Measurements from ENCODE around the gene FAM168B. TPM values are rescaled to one million over a fixed set of nuclear protein-coding genes. Genes with fewer than 3 reads are reported as not detected.

The FAM168B gene
- total and polyA plus RNA-seq, 10 of the 15 experiments (the other 5 are each of a cell fraction or from before 2014, with no cell fraction given) = 3.5 to 77.3 (median 45.9) TPM

DNA sequence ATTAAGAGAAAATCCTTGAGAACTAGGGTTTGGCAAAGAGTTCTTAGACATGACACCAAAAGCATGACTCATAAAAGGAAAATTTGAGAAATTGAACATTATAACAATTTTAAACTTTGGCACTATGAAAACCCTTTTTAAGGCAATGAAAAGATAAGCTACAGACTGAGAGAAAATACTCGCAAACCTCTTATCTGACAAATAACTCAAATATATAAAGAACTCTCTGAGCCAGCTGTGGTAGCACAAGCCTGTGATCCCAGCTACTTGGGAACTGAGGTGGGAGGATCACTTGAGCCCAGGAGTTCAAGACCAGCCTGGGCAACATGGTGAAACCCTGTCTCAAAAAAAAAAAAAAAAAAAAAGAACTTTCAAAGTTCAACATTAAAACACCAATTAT, 70.5 kb downstream of the FAM168B start (continued):
- no peak for TF ChIP-seq NFYB (IDR thresholded peaks at IDR 0.05; ENCODE audit: insufficient read depth, low read depth, low read length)

DNA sequence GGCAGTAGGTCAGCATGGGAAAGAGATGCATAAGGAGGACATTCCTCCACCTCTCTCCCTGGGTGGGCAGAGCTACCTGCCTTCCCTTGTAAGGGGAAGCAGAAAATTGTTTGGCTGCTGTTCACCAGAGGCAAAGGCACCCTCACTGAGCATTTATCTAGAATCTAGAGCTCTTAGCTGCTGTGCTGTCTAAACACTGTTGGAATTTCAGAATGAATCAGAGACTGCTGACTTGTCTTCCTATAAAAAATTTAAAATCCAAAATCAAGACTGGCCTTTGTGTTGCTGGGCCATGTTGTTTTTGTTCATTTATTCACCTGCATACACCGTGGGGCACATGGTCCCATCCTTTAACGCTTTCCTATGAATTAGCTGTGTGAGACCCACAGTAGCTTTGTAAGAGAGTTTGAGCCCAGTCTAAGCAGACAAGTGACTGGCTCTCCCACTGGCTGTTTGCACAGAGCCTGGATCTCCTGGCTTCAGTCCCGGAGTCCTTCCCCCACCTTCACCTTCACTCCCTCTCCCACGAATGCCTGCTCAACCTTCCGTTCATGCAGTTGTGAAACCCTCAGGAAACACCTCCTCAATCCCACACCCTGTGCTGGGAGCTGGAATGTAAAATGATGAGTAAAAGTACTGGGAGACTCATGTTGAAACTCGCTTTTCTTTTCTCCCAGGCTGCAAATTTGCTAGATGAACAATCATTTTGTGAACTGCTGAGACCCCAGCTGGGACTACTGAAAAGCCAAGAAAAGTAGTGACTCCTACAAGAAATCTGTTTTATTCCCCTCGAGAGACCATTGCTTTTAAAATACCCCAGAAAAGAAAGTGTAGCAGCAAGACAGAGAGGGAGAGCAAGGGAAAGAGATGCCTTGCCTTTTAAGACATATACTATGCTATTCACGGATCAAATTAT, 76.2 kb downstream of the FAM168B start:
- intact Hi-C loops (cut with micrococcal nuclease; ENCODE audit: unreplicated experiment) (no loop called here), in situ Hi-C loops (cut with MboI) (no loop called here)
- no peak for FAIRE-seq
- H3K36me3 ChIP-seq (ENCODE audit: control insufficient read depth in 2 of 2, insufficient read depth in 2 of 2, low read length in 1 of 2) = no peaks in the 10 kb centered on the region
- POLR2A ChIA-PET = no interaction called here
- TF ChIP-seq, protein P1, sequence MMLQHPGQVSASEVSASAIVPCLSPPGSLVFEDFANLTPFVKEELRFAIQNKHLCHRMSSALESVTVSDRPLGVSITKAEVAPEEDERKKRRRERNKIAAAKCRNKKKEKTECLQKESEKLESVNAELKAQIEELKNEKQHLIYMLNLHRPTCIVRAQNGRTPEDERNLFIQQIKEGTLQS (IDR thresholded peaks at IDR 0.05; ENCODE audit: borderline replicate concordance, extremely low read depth, low read depth, low read length) = no peak
- TF ChIP-seq ZNF217 (IDR thresholded peaks at IDR 0.05) (no peak), CBX5 (IDR thresholded peaks at IDR 0.05; ENCODE audit: low read depth) (no peak), CHD1 (IDR thresholded peaks at IDR 0.05; ENCODE audit: low read depth, low read length) (no peak)
- TF ChIP-seq, protein P2, sequence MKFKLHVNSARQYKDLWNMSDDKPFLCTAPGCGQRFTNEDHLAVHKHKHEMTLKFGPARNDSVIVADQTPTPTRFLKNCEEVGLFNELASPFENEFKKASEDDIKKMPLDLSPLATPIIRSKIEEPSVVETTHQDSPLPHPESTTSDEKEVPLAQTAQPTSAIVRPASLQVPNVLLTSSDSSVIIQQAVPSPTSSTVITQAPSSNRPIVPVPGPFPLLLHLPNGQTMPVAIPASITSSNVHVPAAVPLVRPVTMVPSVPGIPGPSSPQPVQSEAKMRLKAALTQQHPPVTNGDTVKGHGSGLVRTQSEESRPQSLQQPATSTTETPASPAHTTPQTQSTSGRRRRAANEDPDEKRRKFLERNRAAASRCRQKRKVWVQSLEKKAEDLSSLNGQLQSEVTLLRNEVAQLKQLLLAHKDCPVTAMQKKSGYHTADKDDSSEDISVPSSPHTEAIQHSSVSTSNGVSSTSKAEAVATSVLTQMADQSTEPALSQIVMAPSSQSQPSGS (IDR thresholded peaks at IDR 0.05; ENCODE audit: low read length) = no peak
- no peaks in the 10 kb centered on the region for H3K4me1 ChIP-seq (ENCODE audit: control insufficient read depth, insufficient read depth, low read length)
- no peaks in the 10 kb centered on the region for H4K20me1 ChIP-seq (ENCODE audit: control insufficient read depth, insufficient read depth)
- H3K9ac ChIP-seq (ENCODE audit: control insufficient read depth, insufficient read depth, low read length) = no peak overlapping the region
- no peak overlapping the region for H3K27ac ChIP-seq (ENCODE audit: control insufficient read depth, insufficient read depth)
- 9% methylated on average over 8 of the region's 8 CpGs for WGBS (ENCODE audit: insufficient coverage, insufficient replicate concordance, low lambda C conversion rate, missing lambda C conversion rate)
- BruUV-seq (replicated peaks) = no TSS peak
- H3K9me3 ChIP-seq (replicated peaks; ENCODE audit: control insufficient read depth, insufficient read depth, low read length) = no peaks in the 10 kb centered on the region
- no peak overlapping the region for H3K4me2 ChIP-seq (ENCODE audit: control insufficient read depth, insufficient read depth)
- ATAC-seq = no peak
- DNase-seq (ENCODE audit: low read depth, low spot score) = no peak
- H3K79me2 ChIP-seq (ENCODE audit: control insufficient read depth, insufficient read depth, low read length) = no peaks in the 10 kb centered on the region
- H2AFZ ChIP-seq (ENCODE audit: control insufficient read depth, low read depth, low read length) = no peak overlapping the region
- H3K27me3 ChIP-seq (replicated peaks in 1 of 2; ENCODE audit: control insufficient read depth in 2 of 2, insufficient read depth in 2 of 2, low read length in 1 of 2) = peaks cover 0 to 3% of the 10 kb centered on the region in 2 experiments; a peak in 1 of 4 replicates
- H3K4me3 ChIP-seq = no peak overlapping the region
- CTCF ChIA-PET = no interaction called here
- RAD21 ChIA-PET (ENCODE audit: unreplicated experiment) = interaction anchor here (1.0 kb wide), 1 partner anchor 10 kb away, joined by 5 read pairs; no protein-coding TSS in a partner anchor
- SMC1A ChIA-PET (ENCODE audit: uncharacterized antibody, unreplicated experiment) = no interaction called here
